NCI-H1105 (cell line): ENCODE results near the gene DNLZ.

ENCODE experiments used
- DNase-seq: peaks from one replicate; lab custom pipeline; 2025; lab: John Stamatoyannopoulos, UW

Gene DNLZ

GRCh38 chr9:136343121-136343883 lies 20.2 kb downstream of the DNLZ start:
- no peak for DNase-seq

- DNase-seq, result no peak
Measured at GRCh38 chr9:136342181-136343120, 21.1 kb downstream of the DNLZ start.

GRCh38 chr9:136341769-136342168 lies 21.8 kb downstream of the DNLZ start:
- DNase-seq, result no peak

GRCh38 chr9:136341042-136341655 lies 22.4 kb downstream of the DNLZ start:
- no peak for DNase-seq

GRCh38 chr9:136340356-136341041 lies 23.0 kb downstream of the DNLZ start:
- DNase-seq, result no peak

- DNase-seq, result no peak
Measured at GRCh38 chr9:136339958-136340310, 23.6 kb downstream of the DNLZ start.

GRCh38 chr9:136339173-136339957 lies 24.2 kb downstream of the DNLZ start:
- no peak for DNase-seq

- DNase-seq, result no peak
Measured at GRCh38 chr9:136338511-136338910, 25.0 kb downstream of the DNLZ start.

- no peak for DNase-seq
Measured at GRCh38 chr9:136337416-136338395, 25.8 kb downstream of the DNLZ start.

GRCh38 chr9:136336881-136337280 lies 26.7 kb downstream of the DNLZ start:
- DNase-seq, result no peak

GRCh38 chr9:136336156-136336870 lies 27.2 kb downstream of the DNLZ start:
- DNase-seq, result no peak

GRCh38 chr9:136335296-136336155 lies 28.0 kb downstream of the DNLZ start:
- DNase-seq, result no peak

- DNase-seq, result no peak
Measured at GRCh38 chr9:136334541-136334940, 29.0 kb downstream of the DNLZ start.

GRCh38 chr9:136333486-136333885 lies 30.1 kb downstream of the DNLZ start:
- DNase-seq, result no peak

GRCh38 chr9:136333045-136333444 lies 30.5 kb downstream of the DNLZ start:
- DNase-seq, result no peak

- no peak for DNase-seq
Measured at GRCh38 chr9:136332482-136332983, 31.0 kb downstream of the DNLZ start.

- DNase-seq, result no peak
Measured at GRCh38 chr9:136331556-136332481, 31.7 kb downstream of the DNLZ start.
